Astrocyte of the spinal cord (primary cell): ENCODE measurements around the gene PELI2.
A peak's percentile ranks its signal among the peaks of the same experiment; 100 is the strongest.

ENCODE experiments used
- DNase-seq: peaks from one replicate; pipeline ENCODE4 v3.0.0; 2011; ENCODE audit warnings: low read depth, low spot score
- H3K4me3 ChIP-seq: 2 replicates; pipeline ENCODE4 v1.5.1; 2011; ENCODE audit warnings: low read depth, mild to moderate bottlenecking, low read length, moderate library complexity
- in situ Hi-C: cut with HindIII; loops from 2 replicates; pipeline ENCODE4 v1.10.0; 2017; ENCODE audit warnings: low sequenced_read_pairs
- TF ChIP-seq, protein P1 (sequence below): IDR thresholded peaks from 2 replicates; pipeline ENCODE4 v1.5.1; 2012; ENCODE audit warnings: low read depth, mild to moderate bottlenecking, low read length, inconsistent platforms

Gene PELI2

DNA sequence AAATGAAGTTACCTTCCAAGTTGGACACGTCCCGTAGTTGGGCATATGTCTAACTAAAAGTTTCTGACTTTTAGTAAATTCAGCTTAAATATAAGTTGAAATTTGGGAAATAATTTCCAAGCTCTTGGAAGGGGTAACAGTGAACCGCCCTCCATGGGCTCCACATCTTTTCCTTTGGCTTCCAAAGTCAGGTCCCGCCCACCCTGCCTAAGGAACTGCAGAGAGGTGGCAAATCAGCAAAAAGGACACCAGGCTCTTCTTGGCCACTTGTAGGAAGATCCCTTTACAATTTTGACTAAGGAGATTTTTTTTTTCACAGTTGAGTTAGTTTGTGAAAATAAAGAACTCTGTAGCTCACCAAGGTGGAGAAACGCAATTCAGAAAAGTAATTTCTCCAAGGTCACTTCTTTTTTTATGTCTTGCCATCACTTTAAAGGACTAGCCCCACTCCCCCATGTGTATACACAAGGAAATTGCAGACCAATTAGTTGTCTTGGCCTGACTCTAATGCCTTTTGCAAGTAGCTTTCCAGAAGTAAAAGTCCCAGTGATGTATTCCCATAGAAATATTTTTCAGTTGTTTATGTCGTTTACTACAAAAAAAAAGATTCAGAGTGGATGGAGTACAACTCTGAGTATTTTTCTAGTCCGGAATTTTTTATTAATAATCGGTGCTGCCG is 181.2 kb downstream of the PELI2 start:
- no peak for DNase-seq
- TF ChIP-seq, protein P1, sequence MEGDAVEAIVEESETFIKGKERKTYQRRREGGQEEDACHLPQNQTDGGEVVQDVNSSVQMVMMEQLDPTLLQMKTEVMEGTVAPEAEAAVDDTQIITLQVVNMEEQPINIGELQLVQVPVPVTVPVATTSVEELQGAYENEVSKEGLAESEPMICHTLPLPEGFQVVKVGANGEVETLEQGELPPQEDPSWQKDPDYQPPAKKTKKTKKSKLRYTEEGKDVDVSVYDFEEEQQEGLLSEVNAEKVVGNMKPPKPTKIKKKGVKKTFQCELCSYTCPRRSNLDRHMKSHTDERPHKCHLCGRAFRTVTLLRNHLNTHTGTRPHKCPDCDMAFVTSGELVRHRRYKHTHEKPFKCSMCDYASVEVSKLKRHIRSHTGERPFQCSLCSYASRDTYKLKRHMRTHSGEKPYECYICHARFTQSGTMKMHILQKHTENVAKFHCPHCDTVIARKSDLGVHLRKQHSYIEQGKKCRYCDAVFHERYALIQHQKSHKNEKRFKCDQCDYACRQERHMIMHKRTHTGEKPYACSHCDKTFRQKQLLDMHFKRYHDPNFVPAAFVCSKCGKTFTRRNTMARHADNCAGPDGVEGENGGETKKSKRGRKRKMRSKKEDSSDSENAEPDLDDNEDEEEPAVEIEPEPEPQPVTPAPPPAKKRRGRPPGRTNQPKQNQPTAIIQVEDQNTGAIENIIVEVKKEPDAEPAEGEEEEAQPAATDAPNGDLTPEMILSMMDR = no peak
- H3K4me3 ChIP-seq = no peak overlapping the region
- in situ Hi-C loops = no loop called here

DNA sequence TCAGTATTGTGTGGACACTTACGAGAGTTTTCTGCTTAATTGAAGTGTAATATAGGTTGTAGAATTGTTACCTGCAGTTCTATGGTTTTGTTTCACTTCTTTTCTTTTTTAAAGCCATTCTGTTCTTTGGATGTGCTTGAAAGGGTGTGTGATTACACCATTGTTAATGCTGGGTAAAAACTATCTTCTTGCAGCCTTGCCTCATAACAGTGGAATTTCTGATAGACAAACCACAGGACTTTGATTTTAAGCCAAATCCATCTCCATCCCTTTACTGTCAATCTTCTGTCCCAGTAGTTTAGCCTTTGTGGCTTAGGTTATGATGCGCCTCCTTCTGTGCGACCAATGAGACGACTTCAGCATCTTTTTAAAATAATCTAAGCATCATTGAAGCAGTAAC is 182.3 kb downstream of the PELI2 start:
- in situ Hi-C loops = no loop called here
- TF ChIP-seq, protein P1 = no peak
- no peak overlapping the region for H3K4me3 ChIP-seq
- peak; percentile 47 for DNase-seq

DNA sequence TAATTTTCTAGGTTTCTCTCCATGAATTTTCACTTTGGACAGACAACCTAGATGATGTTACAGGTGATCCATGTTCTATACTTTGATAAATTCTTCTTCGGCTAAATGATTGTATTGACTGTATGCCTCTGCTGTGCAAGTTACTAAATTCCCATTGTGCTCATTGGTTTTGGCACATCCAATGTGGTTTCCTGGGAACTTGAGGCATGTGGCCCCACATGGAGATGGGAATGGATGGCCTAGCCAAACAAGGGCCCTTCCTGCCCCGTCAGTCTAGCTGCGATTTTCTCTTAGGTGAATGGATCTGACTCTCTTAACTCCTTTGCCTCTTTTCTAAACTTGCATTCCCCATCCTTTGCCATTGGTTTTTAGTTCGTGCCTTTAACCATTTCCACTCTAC is 186.2 kb downstream of the PELI2 start:
- no peak overlapping the region for H3K4me3 ChIP-seq
- peak; percentile 40 for DNase-seq
- in situ Hi-C loops = no loop called here
- TF ChIP-seq, protein P1 = no peak

DNA sequence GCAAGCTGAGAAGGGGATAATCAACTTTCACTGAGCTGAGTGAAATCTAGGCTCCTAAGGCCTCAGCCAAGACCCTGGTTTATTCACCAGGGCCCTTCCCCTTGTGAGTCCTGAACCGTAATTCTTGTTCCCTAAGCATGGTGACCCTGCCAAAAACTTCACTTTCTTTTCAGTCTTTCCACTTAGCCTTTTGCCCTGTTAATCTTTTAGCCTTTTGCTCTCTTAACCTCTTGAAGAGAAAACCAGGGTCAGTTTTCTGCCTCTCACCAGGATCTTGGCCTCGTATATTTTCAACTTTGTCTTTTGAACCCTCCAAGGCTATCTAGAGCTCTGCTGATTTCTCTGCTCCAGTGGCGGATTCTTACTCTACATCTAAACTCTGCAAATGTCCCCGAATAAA is 191.0 kb downstream of the PELI2 start:
- TF ChIP-seq, protein P1 = no peak
- in situ Hi-C loops = no loop called here
- no peak for DNase-seq
- no peak overlapping the region for H3K4me3 ChIP-seq

DNA sequence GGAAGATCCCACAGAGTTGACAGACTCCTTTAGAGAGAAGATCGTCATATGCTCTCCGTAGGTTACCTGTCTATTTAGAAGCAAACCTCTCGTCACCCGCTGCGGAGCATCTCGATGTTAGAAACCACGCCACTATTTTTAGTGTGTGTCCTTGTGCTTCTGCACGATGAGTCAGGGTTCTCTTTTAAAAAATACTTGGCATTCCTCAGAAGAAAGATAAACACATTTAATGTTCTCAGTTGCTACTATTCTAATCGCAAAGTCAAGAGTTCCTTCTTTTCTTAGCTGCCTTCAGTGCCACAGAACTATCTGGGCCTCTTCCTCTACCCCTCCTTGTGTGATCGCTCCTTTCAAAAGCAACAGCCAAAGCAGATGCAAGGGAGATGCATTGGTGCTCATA is 192.4 kb downstream of the PELI2 start:
- peak; percentile 51 for DNase-seq
- in situ Hi-C loops = no loop called here
- H3K4me3 ChIP-seq = no peak overlapping the region
- TF ChIP-seq, protein P1 = no peak

DNA sequence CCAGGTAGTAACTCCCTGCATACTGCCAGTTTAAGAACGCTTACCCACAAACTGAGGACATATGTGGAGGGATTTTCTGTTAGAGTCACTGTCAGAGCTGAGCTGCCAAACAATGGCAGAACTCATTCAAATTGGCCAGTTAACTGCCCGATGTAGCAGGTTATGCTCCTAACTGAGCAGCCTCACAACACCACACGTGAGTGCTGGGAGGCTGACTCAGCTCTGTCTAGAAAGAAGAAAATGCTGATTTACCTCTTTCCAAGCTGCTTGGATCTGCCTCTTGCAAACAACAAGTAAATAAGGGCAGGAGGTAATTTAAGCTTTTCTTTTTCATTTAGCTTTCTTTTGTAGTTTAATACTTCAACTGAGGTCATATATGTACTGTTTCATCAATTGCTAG is 195.6 kb downstream of the PELI2 start:
- TF ChIP-seq, protein P1 = no peak

More for the DNA sequence above, 195.6 kb downstream of the PELI2 start:
- no peak overlapping the region for H3K4me3 ChIP-seq
- in situ Hi-C loops = no loop called here
- DNase-seq = no peak
